Subcutaneous abdominal adipose tissue (tissue), 5 donors: ENCODE measurements around the gene KIAA2012.

ENCODE experiments used
- H3K27ac ChIP-seq: one replicate; pipeline ENCODE4 v1.7.0; 2013; ENCODE audit warnings: low read depth, mild to moderate bottlenecking, inconsistent platforms, low read length, moderate library complexity
- H3K27me3 ChIP-seq, 5 donors: one replicate each; pipeline ENCODE4 v1.7.0; 2013; ENCODE audit warnings: low read length in 5 of 5, inconsistent platforms in 1 of 5; ENCODE audit not compliant: control insufficient read depth in 5 of 5, insufficient read depth in 4 of 5
- H3K36me3 ChIP-seq, 5 donors: one replicate each; pipeline ENCODE4 v1.7.0; 2013; ENCODE audit warnings: low read length in 5 of 5; ENCODE audit not compliant: control insufficient read depth in 5 of 5, insufficient read depth in 5 of 5
- H3K4me1 ChIP-seq, 5 donors: one replicate each; pipeline ENCODE4 v1.7.0; 2013; ENCODE audit warnings: low read length in 5 of 5, mild to moderate bottlenecking in 3 of 5, moderate library complexity in 1 of 5; ENCODE audit not compliant: control insufficient read depth in 5 of 5, insufficient read depth in 5 of 5
- H3K4me3 ChIP-seq, 5 donors: one replicate each; pipeline ENCODE4 v1.7.0; 2013; ENCODE audit warnings: low read length in 5 of 5, low read depth in 1 of 5
- H3K9ac ChIP-seq, 5 donors: one replicate each; pipeline ENCODE4 v1.7.0; 2013; ENCODE audit warnings: low read length in 5 of 5, mild to moderate bottlenecking in 4 of 5, moderate library complexity in 3 of 5
- H3K9me3 ChIP-seq, 5 donors: one replicate each; pipeline ENCODE4 v1.7.0; 2013; ENCODE audit warnings: low read length in 5 of 5; ENCODE audit not compliant: control insufficient read depth in 5 of 5
- donor health status: healthy.
- donor health status: healthy.
- donor health status: healthy.
- donor health status: healthy.
- donor health status: healthy.

The KIAA2012 gene

DNA sequence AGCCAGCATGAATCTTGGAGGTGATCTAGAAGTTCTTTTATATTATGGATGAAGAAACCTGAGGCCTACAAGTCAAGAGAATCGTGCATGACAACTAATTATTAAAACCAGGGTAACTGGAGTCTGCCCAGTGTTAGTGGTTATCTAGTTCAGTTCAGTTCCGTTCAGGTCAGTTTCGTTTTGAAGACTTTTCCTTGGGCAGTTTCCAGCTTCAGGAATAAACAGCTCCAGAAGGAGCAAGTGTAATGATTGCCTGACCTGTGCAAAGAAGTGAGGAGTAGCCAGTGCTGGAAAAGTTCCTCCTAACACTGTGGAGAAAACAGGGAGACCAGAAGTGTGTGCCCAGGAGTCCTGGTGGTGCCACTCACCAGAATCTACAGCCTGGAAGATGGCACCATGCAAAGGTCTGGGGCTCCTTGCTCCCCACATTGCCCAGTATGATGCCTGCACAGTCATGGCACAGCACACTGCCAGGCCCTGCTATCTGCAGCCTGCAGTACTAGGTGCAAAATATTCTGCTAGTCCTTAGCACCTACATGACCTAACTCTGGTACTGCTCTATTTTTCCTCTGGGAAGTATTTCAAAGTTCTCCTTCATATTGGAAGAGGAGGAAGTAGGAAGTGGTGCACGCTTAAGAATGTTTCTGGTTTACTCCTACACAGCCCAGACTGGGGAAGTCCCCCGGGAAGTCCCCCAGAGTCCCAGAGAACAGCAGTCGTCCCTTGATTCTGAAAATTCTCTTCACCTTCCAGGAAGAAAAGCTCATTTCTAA lies 99.6 kb downstream of the KIAA2012 start:
- Histone ChIP-seq H3K36me3 (no peaks in the 10 kb centered on the region), H3K4me1 (peaks cover 0 to 10% (median 6%) of the 10 kb centered on the region in 5 donors), H3K9ac (no peak overlapping the region), H3K27me3 (peaks cover 4 to 21% (median 9%) of the 10 kb centered on the region in 5 donors), H3K9me3 (no peaks in the 10 kb centered on the region), H3K27ac (no peak overlapping the region), H3K4me3 (no peak overlapping the region)

DNA sequence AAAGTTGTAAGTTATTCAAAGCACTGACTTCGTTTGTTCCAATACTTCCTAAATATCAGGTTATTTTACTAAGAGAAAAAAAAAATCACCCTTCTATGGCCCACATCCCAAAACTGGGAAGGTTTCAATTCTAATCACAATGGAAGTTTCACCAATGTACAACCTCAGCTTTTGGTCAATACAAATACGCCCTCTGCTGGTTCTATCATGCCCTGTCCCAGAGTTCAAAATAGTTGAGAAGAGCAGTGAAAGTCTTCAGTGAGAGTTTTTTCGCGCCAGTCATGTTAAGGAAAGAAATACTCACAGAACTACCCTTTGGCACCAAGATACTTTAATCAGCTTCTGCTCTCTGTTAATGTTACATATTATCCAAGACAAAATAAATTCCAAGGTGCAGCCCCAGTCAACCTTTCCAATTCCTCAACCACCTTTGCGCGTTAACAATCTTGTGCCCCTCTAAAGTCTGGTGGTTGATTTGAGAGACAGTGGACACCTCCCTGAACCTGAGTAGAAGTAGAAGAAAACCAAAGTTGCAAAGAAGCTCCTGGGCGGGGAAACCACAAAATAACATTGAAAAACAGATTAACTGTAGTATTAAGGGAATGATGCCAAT lies 105.4 kb downstream of the KIAA2012 start:
- no peaks in the 10 kb centered on the region for H3K27me3 ChIP-seq
- no peaks in the 10 kb centered on the region for H3K4me1 ChIP-seq
- no peak overlapping the region for H3K4me3 ChIP-seq
- H3K36me3 ChIP-seq: no peaks in the 10 kb centered on the region
- no peak overlapping the region for H3K27ac ChIP-seq
- no peak overlapping the region for H3K9ac ChIP-seq
- H3K9me3 ChIP-seq: no peaks in the 10 kb centered on the region

DNA sequence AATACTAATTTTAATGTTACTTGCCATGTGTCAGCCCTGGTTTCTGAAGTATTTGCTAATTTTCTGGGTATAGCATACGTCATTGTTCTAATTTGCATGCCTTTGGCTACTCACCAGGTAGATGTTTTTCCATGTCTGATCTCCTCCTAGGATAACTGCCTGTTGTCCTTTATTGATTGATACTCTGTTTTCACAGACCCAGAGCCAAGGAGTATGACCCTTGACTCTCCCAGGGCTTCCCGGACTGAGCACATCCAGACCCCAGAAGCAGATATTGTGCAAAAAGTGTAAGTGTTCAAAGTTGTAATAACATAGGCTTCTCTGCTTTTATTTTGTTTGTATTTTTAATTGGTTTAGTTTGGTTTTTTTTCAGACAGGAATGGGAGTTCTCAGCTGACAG lies 111.5 kb downstream of the KIAA2012 start:
- no peak overlapping the region for H3K9ac ChIP-seq
- peaks cover 0 to 5% (median 0%) of the 10 kb centered on the region in 5 donors for H3K4me1 ChIP-seq
- H3K27ac ChIP-seq: no peak overlapping the region

DNA sequence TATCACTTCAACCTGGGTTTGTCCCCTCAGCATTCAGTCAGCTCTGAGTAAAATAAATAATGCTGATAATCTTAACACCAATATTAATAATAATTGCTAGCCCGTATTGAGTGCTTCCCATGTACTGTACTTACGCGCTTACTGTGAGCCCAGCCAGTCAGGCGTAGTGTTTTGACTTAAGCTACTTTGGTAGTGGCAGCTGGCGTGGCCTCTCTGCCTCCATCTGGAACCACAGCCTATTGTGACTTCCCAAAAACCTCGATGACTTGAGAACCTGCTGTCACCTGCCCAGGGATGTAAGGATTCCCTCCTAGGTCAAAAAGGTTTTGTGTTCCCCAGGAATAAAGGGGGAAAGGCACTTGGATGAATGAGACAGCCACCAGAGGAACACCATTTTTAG lies 112.1 kb downstream of the KIAA2012 start:
- H3K4me1 ChIP-seq: peaks cover 0 to 5% (median 0%) of the 10 kb centered on the region in 5 donors
- H3K27me3 ChIP-seq: peaks cover 0 to 3% (median 0%) of the 10 kb centered on the region in 5 donors
- H3K9ac ChIP-seq: no peak overlapping the region
- no peaks in the 10 kb centered on the region for H3K9me3 ChIP-seq
- H3K4me3 ChIP-seq: no peak overlapping the region
- H3K27ac ChIP-seq: no peak overlapping the region
- H3K36me3 ChIP-seq: no peaks in the 10 kb centered on the region

More for the DNA sequence above, 111.5 kb downstream of the KIAA2012 start:
- H3K36me3 ChIP-seq: no peaks in the 10 kb centered on the region
- H3K9me3 ChIP-seq: no peaks in the 10 kb centered on the region
- peaks cover 0 to 3% (median 0%) of the 10 kb centered on the region in 5 donors for H3K27me3 ChIP-seq
- no peak overlapping the region for H3K4me3 ChIP-seq

DNA sequence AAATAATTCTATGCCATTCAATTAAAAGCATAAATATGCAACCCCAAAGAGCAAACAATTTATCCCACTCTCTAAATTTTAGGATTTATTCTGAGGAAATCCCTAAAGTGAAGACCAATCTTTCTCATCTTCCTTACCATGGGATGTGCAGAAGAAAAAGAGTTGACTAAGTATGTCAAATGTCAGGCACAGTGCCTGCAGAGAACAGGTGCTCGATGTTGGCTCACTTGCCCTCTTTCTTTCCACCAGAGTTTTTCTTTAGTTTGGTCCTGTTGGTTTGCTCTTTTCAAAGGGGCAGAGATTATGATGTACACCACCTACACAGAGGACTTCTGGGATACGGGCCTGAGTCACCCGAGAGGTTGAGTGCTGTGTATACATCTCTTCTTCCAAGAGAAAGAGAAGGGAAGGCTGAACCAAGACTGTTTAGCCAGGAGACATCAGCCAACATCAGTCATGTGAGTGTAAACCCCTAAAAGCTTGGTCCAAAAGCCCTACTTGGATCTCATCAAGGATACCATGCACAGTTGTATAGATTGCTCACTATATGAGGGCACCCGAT lies 113.7 kb downstream of the KIAA2012 start:
- no peaks in the 10 kb centered on the region for H3K36me3 ChIP-seq
- no peak overlapping the region for H3K4me3 ChIP-seq
- H3K9me3 ChIP-seq: no peaks in the 10 kb centered on the region
- H3K4me1 ChIP-seq: peaks cover 0 to 5% (median 0%) of the 10 kb centered on the region in 5 donors
- no peak overlapping the region for H3K27ac ChIP-seq
- no peak overlapping the region for H3K9ac ChIP-seq
- peaks cover 0 to 3% (median 0%) of the 10 kb centered on the region in 5 donors for H3K27me3 ChIP-seq

DNA sequence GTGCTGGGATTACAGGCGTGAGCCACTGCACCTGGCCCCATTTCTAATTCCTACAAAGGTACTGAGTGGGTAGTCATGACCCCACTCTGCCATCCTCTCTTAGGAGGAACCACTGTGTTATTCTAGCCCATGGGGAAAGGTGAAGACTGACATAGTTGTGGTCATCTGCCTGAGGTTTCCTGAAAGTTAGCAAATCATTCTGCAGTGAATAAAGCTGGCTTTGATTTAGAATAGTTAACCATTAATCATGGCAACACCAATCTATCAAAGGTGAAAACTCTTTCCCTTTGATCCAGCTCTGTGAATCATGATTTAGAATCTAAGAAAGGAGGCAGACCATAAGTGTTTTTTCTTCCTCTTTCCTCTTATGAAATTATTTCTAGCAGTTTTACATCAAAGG lies 114.5 kb downstream of the KIAA2012 start:
- Histone ChIP-seq H3K9ac (no peak overlapping the region), H3K4me3 (no peak overlapping the region), H3K36me3 (no peaks in the 10 kb centered on the region), H3K9me3 (no peaks in the 10 kb centered on the region), H3K4me1 (peaks cover 0 to 5% (median 0%) of the 10 kb centered on the region in 5 donors), H3K27me3 (peaks cover 0 to 3% (median 0%) of the 10 kb centered on the region in 5 donors), H3K27ac (no peak overlapping the region)

DNA sequence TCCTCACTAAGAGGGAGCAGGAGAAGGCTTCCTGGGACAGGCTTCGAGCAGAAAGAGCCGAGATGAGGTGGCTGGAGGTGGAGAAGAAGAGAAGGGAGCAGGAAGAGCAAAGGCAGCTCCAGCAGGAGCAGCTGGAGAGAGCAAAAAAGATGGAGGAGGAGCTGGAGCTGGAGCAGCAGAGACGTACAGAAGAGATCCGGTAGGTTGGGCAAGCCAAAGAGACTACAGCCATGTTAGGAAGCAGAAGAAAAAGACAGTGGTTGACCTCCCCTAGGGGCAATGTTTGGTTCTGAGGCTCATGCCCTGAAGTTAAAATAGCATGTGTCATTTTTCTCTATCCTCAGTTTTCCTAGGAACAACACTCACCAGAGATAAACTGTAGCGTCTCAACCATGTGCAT lies 120.2 kb downstream of the KIAA2012 start:
- no peaks in the 10 kb centered on the region for H3K4me1 ChIP-seq
- H3K36me3 ChIP-seq: no peaks in the 10 kb centered on the region
- H3K9ac ChIP-seq: no peak overlapping the region

DNA sequence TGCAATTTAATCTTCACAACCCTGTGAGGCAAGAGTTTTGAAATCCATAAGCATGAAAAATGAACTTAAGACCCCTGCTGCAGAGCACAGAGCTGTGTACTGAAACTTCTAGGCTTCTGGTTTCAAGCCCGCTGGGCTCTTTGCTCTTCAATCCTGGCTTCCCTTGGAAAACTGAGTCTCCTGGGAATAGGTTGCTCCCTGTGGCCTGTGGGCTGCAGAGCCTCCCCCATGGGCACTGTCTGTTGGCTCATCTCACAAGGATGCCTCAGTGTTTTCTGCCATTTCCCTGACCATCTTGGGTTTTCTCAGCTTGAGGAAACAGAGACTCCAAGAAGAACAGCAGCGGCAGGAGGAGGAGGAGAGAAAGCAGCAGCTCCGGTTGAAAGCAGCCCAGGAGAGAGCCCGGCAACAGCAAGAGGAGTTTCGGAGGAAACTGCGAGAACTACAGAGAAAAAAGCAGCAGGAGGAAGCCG lies 120.9 kb downstream of the KIAA2012 start:
- Histone ChIP-seq H3K9ac (no peak overlapping the region), H3K4me1 (no peaks in the 10 kb centered on the region), H3K27ac (no peak overlapping the region), H3K36me3 (no peaks in the 10 kb centered on the region), H3K4me3 (no peak overlapping the region), H3K27me3 (peaks cover 0 to 2% (median 0%) of the 10 kb centered on the region in 5 donors), H3K9me3 (no peaks in the 10 kb centered on the region)

More for the DNA sequence above, 120.2 kb downstream of the KIAA2012 start:
- Histone ChIP-seq H3K9me3 (no peaks in the 10 kb centered on the region), H3K4me3 (no peak overlapping the region), H3K27ac (no peak overlapping the region), H3K27me3 (peaks cover 0 to 3% (median 0%) of the 10 kb centered on the region in 5 donors)

DNA sequence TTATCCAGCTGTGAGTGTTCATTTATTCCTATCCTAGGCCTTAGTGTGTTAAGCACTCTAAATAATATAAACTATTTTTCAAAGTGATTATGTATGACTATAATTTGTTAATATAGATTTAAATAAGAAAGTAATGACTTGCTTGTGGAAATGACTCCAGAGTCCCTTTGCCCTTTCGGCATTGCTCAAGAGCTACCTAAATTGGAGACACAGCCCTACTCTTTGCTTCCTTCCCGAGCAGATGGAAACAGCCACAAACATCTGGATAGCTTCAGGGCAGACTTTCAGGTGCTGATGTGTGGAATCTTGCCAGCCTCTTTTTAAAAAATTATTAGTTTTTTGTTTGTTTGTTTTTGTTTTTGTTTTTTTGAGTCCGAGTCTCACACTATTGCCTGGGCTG lies 121.4 kb downstream of the KIAA2012 start:
- Histone ChIP-seq H3K27me3 (peaks cover 0 to 2% (median 0%) of the 10 kb centered on the region in 5 donors), H3K4me3 (no peak overlapping the region), H3K9ac (no peak overlapping the region), H3K4me1 (no peaks in the 10 kb centered on the region), H3K27ac (no peak overlapping the region), H3K9me3 (no peaks in the 10 kb centered on the region), H3K36me3 (no peaks in the 10 kb centered on the region)

DNA sequence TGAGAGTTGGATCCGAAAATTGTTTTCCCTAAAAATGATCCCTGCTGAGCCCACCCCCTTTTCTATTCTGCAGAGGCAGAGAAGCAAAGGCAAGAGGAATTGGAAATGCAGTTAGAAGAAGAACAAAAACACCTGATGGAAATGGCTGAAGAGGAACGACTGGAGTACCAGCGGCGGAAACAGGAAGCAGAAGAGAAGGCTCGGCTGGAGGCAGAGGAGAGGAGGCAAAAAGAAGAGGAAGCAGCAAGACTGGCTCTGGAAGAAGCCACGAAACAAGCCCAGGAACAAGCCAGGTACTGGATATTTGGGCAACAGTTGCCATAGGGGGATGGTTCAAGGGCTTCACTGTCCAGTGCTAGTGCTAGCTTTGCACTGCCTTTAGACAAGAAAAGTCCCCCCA lies 123.7 kb downstream of the KIAA2012 start:
- Histone ChIP-seq H3K9ac (no peak overlapping the region), H3K4me1 (no peaks in the 10 kb centered on the region), H3K9me3 (no peaks in the 10 kb centered on the region), H3K36me3 (peaks cover 0 to 6% (median 0%) of the 10 kb centered on the region in 5 donors), H3K27me3 (no peaks in the 10 kb centered on the region), H3K4me3 (no peak overlapping the region), H3K27ac (no peak overlapping the region)
